ENCODE measurements around the gene SLC26A11.
"Not testable (repeated sequence)": the region's sequence is repeated elsewhere in the genome, so short reads cannot be mapped to it uniquely, and the experiment has no call there.

Gene SLC26A11

GRCh38 chr17:80295559-80295958, 75.3 kb downstream of the SLC26A11 start:
- peaks cover 14% of the 10 kb centered on the region for H3K4me1 ChIP-seq (ENCODE audit: insufficient read depth, low read length)
- no peak overlapping the region for H3K4me3 ChIP-seq (ENCODE audit: low read length)
- H3K36me3 ChIP-seq (ENCODE audit: insufficient read depth, low read length): peaks cover 19% of the 10 kb centered on the region
- H3K27me3 ChIP-seq (ENCODE audit: insufficient read depth, low read length): no peaks in the 10 kb centered on the region
- H2AFZ ChIP-seq (ENCODE audit: low read depth, low read length): no peak overlapping the region
- H3K9me3 ChIP-seq (ENCODE audit: low read length): peaks cover 3% of the 10 kb centered on the region

- Histone ChIP-seq H3K9me3 (ENCODE audit: low read length) (peaks cover 3% of the 10 kb centered on the region), H2AFZ (ENCODE audit: low read depth, low read length) (no peak overlapping the region), H3K4me1 (ENCODE audit: insufficient read depth, low read length) (peaks cover 14% of the 10 kb centered on the region), H3K36me3 (ENCODE audit: insufficient read depth, low read length) (peaks cover 19% of the 10 kb centered on the region), H3K27me3 (ENCODE audit: insufficient read depth, low read length) (no peaks in the 10 kb centered on the region), H3K4me3 (ENCODE audit: low read length) (no peak overlapping the region)
Observed at GRCh38 chr17:80296221-80296620, 76.0 kb downstream of the SLC26A11 start.

- Histone ChIP-seq H3K4me1 (ENCODE audit: insufficient read depth, low read length) (no peaks in the 10 kb centered on the region), H3K4me3 (ENCODE audit: low read length) (no peak overlapping the region), H3K9me3 (ENCODE audit: low read length) (peaks cover 6% of the 10 kb centered on the region), H3K27me3 (ENCODE audit: insufficient read depth, low read length) (no peaks in the 10 kb centered on the region), H2AFZ (ENCODE audit: low read depth, low read length) (no peak overlapping the region), H3K36me3 (ENCODE audit: insufficient read depth, low read length) (peaks cover 22% of the 10 kb centered on the region)
Observed at GRCh38 chr17:80297996-80298560, 77.9 kb downstream of the SLC26A11 start.

GRCh38 chr17:80299350-80300100, 79.3 kb downstream of the SLC26A11 start:
- H3K4me3 ChIP-seq (ENCODE audit: low read length); H3K9me3 ChIP-seq (ENCODE audit: low read length): not testable (repeated sequence)

GRCh38 chr17:80300756-80301155, 80.5 kb downstream of the SLC26A11 start:
- H3K9me3 ChIP-seq (ENCODE audit: low read length); H3K4me3 ChIP-seq (ENCODE audit: low read length); H3K4me1 ChIP-seq (ENCODE audit: insufficient read depth, low read length); H3K27me3 ChIP-seq (ENCODE audit: insufficient read depth, low read length); H2AFZ ChIP-seq (ENCODE audit: low read depth, low read length): not testable (repeated sequence)
- H3K36me3 ChIP-seq (ENCODE audit: insufficient read depth, low read length): peaks cover 18% of the 10 kb centered on the region

More at GRCh38 chr17:80299350-80300100, 79.3 kb downstream of the SLC26A11 start:
- peaks cover 22% of the 10 kb centered on the region for H3K36me3 ChIP-seq (ENCODE audit: insufficient read depth, low read length)
- not testable (repeated sequence) for H2AFZ ChIP-seq (ENCODE audit: low read depth, low read length); H3K4me1 ChIP-seq (ENCODE audit: insufficient read depth, low read length); H3K27me3 ChIP-seq (ENCODE audit: insufficient read depth, low read length)

Data from neuron (in vitro differentiated cells).